Measurements from ENCODE around the gene CMSS1.

DNA sequence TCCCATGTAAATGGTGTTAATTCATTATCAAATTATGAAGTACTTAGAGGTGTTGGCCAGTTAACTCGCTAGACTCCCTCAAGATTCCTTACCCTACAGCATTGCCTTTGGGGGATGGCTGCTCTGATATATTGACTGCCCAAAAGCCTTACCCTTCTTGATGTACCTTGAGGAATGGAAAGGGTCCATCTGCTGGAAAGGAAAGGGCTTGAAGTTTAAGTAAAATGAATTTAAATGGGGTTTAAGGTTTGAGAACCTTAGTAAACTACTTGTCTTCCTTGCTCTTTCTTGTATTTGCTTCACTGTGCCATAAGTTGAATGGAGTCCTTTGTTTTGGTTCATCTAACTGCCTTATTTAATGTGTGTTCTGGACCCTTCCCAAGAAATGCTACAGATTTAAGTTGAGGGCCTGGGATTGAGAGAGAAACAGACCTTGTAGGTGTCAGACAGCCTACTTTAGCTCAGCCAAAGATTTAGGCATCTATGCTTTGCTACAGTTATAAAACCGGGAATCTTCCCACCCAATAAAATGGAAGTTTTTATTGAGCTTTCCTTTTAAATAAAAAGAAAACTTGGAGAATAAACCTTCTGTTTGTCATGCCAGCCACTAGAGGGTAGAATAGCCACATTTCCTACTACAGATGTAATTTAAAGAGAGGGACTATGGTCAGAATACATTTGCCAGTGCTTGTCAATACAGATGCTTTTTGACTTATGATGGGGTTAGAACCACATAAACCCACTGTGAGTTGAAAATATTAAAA lies 25.3 kb downstream of the CMSS1 start:
- TF ChIP-seq, protein P1, sequence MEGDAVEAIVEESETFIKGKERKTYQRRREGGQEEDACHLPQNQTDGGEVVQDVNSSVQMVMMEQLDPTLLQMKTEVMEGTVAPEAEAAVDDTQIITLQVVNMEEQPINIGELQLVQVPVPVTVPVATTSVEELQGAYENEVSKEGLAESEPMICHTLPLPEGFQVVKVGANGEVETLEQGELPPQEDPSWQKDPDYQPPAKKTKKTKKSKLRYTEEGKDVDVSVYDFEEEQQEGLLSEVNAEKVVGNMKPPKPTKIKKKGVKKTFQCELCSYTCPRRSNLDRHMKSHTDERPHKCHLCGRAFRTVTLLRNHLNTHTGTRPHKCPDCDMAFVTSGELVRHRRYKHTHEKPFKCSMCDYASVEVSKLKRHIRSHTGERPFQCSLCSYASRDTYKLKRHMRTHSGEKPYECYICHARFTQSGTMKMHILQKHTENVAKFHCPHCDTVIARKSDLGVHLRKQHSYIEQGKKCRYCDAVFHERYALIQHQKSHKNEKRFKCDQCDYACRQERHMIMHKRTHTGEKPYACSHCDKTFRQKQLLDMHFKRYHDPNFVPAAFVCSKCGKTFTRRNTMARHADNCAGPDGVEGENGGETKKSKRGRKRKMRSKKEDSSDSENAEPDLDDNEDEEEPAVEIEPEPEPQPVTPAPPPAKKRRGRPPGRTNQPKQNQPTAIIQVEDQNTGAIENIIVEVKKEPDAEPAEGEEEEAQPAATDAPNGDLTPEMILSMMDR (IDR thresholded peaks at IDR 0.05) = peak; percentile 63 to 83 (median 77)
- TF ChIP-seq POLR2A (IDR thresholded peaks at IDR 0.05) = no peak

All from adrenal gland (tissue), 5 donors.